Progenitor cell of endocrine pancreas (in vitro differentiated cells): ENCODE results near the gene DEUP1. TPM values are rescaled to one million over a fixed set of nuclear protein-coding genes. Genes with fewer than 3 reads are reported as not detected.

Source experiments
- DNase-seq: peaks from one replicate; pipeline ENCODE4 v3.0.0; 2021; ENCODE audit warnings: low spot score; ENCODE audit not compliant: unreplicated experiment
- H3K27ac Mint-ChIP-seq: 2 replicates; pipeline ENCODE4 v1.8.0; 2021; ENCODE audit warnings: mild to moderate bottlenecking, moderate library complexity, mixed read lengths
- H3K27me3 Mint-ChIP-seq: 2 replicates; pipeline ENCODE4 v1.8.0; 2021; ENCODE audit warnings: mixed read lengths
- H3K36me3 Mint-ChIP-seq: 2 replicates; pipeline ENCODE4 v1.8.0; 2022; ENCODE audit warnings: mixed read lengths; ENCODE audit not compliant: insufficient read depth
- H3K4me1 Mint-ChIP-seq: 2 replicates; pipeline ENCODE4 v1.8.0; 2021; ENCODE audit warnings: low read depth, mixed read lengths
- H3K4me3 Mint-ChIP-seq: 2 replicates; pipeline ENCODE4 v1.8.0; 2021; ENCODE audit warnings: low read depth, mild to moderate bottlenecking, moderate library complexity, mixed read lengths
- H3K9me3 Mint-ChIP-seq: 2 replicates; pipeline ENCODE4 v1.8.0; 2021; ENCODE audit warnings: low read depth, mixed read lengths
- total RNA-seq: library from RNA; stranded (reverse); gene quantifications from 2 replicates; pipeline ENCODE4 v1.2.1, GENCODE V29; 2021
- TF ChIP-seq, protein P1 (sequence below): fragments of 200-600 bp; sonication (generic); IDR thresholded peaks from one replicate; pipeline ENCODE4 v1.5.0; 2021; ENCODE audit warnings: antibody characterized with exemption, mild to moderate bottlenecking; ENCODE audit not compliant: unreplicated experiment

Gene DEUP1
- total RNA-seq, 1 donor from 2014 or later = 1.7 TPM

DNA sequence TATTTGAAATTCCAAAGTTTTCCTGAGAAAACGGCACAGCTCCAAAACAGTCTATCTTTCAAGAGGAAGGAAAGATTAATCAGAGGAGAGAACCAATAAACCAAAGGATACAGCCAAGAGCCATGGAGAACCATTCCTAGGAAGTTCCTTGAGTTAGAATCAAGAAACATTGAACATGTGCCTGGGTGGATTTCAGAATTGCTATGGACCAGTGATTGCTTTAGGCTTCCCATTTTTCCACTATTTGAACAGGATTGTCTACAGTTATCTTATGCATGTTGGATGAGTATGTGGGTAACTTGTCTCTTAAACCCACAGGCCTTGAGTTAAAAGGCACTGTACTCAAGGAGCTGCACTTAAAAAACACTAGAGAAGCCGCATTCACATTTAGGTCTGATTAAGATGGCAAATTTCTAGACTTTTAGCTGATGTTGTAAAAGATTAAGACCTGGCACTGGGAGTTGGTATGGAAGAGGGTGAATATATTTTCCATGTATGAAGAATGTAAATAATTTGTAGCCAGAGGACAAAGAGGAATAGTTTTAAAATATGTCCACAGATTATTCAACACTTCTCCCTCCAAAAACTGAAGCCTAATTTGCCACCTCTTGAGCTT is 11.2 kb upstream of the DEUP1 start:
- H3K27ac Mint-ChIP-seq = no peak overlapping the region
- H3K4me3 Mint-ChIP-seq = no peak overlapping the region
- no peak for DNase-seq
- H3K36me3 Mint-ChIP-seq = peaks cover 14% of the 10 kb centered on the region
- no peaks in the 10 kb centered on the region for H3K27me3 Mint-ChIP-seq
- peaks cover 33% of the 10 kb centered on the region for H3K9me3 Mint-ChIP-seq
- TF ChIP-seq, protein P1, sequence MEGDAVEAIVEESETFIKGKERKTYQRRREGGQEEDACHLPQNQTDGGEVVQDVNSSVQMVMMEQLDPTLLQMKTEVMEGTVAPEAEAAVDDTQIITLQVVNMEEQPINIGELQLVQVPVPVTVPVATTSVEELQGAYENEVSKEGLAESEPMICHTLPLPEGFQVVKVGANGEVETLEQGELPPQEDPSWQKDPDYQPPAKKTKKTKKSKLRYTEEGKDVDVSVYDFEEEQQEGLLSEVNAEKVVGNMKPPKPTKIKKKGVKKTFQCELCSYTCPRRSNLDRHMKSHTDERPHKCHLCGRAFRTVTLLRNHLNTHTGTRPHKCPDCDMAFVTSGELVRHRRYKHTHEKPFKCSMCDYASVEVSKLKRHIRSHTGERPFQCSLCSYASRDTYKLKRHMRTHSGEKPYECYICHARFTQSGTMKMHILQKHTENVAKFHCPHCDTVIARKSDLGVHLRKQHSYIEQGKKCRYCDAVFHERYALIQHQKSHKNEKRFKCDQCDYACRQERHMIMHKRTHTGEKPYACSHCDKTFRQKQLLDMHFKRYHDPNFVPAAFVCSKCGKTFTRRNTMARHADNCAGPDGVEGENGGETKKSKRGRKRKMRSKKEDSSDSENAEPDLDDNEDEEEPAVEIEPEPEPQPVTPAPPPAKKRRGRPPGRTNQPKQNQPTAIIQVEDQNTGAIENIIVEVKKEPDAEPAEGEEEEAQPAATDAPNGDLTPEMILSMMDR = no peak
- peaks cover 5% of the 10 kb centered on the region for H3K4me1 Mint-ChIP-seq

DNA sequence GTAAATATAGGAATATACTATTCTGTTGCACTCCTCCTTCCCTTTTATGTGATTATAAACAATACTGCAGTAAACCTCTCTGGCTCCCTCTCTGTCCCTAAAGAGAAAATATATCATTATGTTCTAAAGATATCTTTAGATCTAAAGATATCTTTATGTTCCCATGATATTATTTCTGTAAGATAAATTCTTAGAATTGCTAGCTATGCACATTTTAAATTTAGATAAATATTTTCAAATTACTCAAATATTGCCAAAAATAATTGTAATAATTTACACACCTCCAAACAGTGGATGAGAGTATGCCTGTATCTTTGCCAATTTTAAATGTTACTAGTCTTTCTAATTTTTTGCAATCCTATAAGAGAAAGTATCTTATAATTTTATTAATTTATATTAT is 10.3 kb upstream of the DEUP1 start:
- Mint-ChIP-seq H3K27me3 (no peaks in the 10 kb centered on the region), H3K9me3 (peaks cover 26% of the 10 kb centered on the region), H3K27ac (no peak overlapping the region), H3K36me3 (peaks cover 8% of the 10 kb centered on the region), H3K4me1 (peaks cover 5% of the 10 kb centered on the region), H3K4me3 (no peak overlapping the region)
- no peak for DNase-seq
- TF ChIP-seq, protein P1 = no peak

DNA sequence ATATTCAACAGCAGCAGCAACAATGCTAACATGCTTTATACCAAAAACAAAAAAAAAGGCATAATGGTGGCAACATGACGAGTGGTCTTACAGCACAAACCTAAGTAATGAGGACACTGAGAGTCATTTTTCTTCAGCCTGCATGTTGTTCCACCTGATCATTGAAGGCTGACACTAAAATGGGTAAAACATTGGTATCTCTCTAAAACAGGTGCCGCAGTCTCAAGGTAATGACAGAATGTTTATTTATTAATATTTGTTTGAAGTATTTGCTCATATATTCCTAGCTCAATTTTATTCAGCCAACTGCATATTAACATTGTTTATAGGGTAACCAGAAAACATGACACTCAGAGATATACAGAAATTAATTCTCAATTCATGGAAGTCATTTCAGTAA is 8.3 kb upstream of the DEUP1 start:
- Mint-ChIP-seq H3K9me3 (peaks cover 15% of the 10 kb centered on the region), H3K4me3 (no peak overlapping the region), H3K4me1 (peaks cover 4% of the 10 kb centered on the region), H3K36me3 (peaks cover 7% of the 10 kb centered on the region), H3K27ac (no peak overlapping the region), H3K27me3 (no peaks in the 10 kb centered on the region)
- TF ChIP-seq, protein P1 = no peak
- no peak for DNase-seq

GRCh38 chr11:93323747-93324146 is 6.8 kb upstream of the DEUP1 start:
- no peak overlapping the region for H3K27ac Mint-ChIP-seq
- DNase-seq = no peak
- H3K4me3 Mint-ChIP-seq = no peak overlapping the region
- TF ChIP-seq, protein P1 = no peak
- H3K9me3 Mint-ChIP-seq = peaks cover 9% of the 10 kb centered on the region
- H3K27me3 Mint-ChIP-seq = no peaks in the 10 kb centered on the region
- peaks cover 4% of the 10 kb centered on the region for H3K4me1 Mint-ChIP-seq
- peaks cover 4% of the 10 kb centered on the region for H3K36me3 Mint-ChIP-seq

- H3K4me3 Mint-ChIP-seq = no peak overlapping the region
- no peak overlapping the region for H3K27ac Mint-ChIP-seq
- no peaks in the 10 kb centered on the region for H3K36me3 Mint-ChIP-seq
- peaks cover 1% of the 10 kb centered on the region for H3K9me3 Mint-ChIP-seq
- DNase-seq = no peak
- TF ChIP-seq, protein P1 = no peak
- H3K4me1 Mint-ChIP-seq = peaks cover 4% of the 10 kb centered on the region
- peaks cover 3% of the 10 kb centered on the region for H3K27me3 Mint-ChIP-seq
Measured at GRCh38 chr11:93324500-93324899, 6.0 kb upstream of the DEUP1 start.
